H7 (cell line): ENCODE data around the gene TGFBR2. TPM values are rescaled to one million over a fixed set of nuclear protein-coding genes. Genes with fewer than 3 reads are reported as not detected.
A peak's percentile ranks its signal among the peaks of the same experiment; 100 is the strongest.

Experiments
- DNase-seq: peaks from one replicate; pipeline ENCODE4 v3.0.0; 2012
- H3K27me3 ChIP-seq: 2 replicates; pipeline ENCODE4 v1.6.0; 2011; ENCODE audit warnings: mild to moderate bottlenecking, low read length; ENCODE audit not compliant: control insufficient read depth, insufficient read depth
- H3K36me3 ChIP-seq: replicated peaks from 2 replicates; pipeline ENCODE4 v1.5.1; 2011; ENCODE audit warnings: low read length; ENCODE audit not compliant: control insufficient read depth, insufficient read depth
- H3K4me3 ChIP-seq: 2 replicates; pipeline ENCODE4 v1.5.1; 2011; ENCODE audit warnings: low read depth, mild to moderate bottlenecking, control low read depth, low read length, moderate library complexity; ENCODE audit not compliant: insufficient read depth
- total RNA-seq: library from RNA; depleted of rRNA; stranded (reverse); fragments of >200 nt; shearing (Covaris generic); gene quantifications from 2 replicates; pipeline ENCODE4 v1.2.3, GENCODE V29; 2014

TGFBR2 gene
- total RNA-seq, 1 experiment from 2014 or later: 4.3 TPM

GRCh38 chr3:30684356-30684755, 78.0 kb downstream of the TGFBR2 start:
- H3K27me3 ChIP-seq: no peaks in the 10 kb centered on the region
- no peak for DNase-seq
- H3K4me3 ChIP-seq: no peak overlapping the region
- H3K36me3 ChIP-seq: peaks cover 8% of the 10 kb centered on the region

- Histone ChIP-seq H3K4me3 (no peak overlapping the region), H3K27me3 (no peaks in the 10 kb centered on the region), H3K36me3 (peaks cover 8% of the 10 kb centered on the region)
- DNase-seq: no peak
These were observed 78.9 kb downstream of the TGFBR2 start for GRCh38 chr3:30685267-30685667.

- Histone ChIP-seq H3K36me3 (peaks cover 8% of the 10 kb centered on the region), H3K27me3 (no peaks in the 10 kb centered on the region), H3K4me3 (no peak overlapping the region)
- no peak for DNase-seq
These were observed 79.8 kb downstream of the TGFBR2 start for GRCh38 chr3:30686176-30686575.

GRCh38 chr3:30686799-30687198, 80.4 kb downstream of the TGFBR2 start:
- Histone ChIP-seq H3K27me3 (no peaks in the 10 kb centered on the region), H3K4me3 (no peak overlapping the region), H3K36me3 (peaks cover 11% of the 10 kb centered on the region)
- DNase-seq: no peak

GRCh38 chr3:30687930-30688570, 81.6 kb downstream of the TGFBR2 start:
- Histone ChIP-seq H3K27me3 (no peaks in the 10 kb centered on the region), H3K36me3 (peaks cover 13% of the 10 kb centered on the region), H3K4me3 (no peak overlapping the region)
- no peak for DNase-seq

- DNase-seq: no peak
- Histone ChIP-seq H3K27me3 (no peaks in the 10 kb centered on the region), H3K36me3 (peaks cover 13% of the 10 kb centered on the region)
These were observed 82.6 kb downstream of the TGFBR2 start for GRCh38 chr3:30688776-30689641.

GRCh38 chr3:30690199-30690598, 83.8 kb downstream of the TGFBR2 start:
- Histone ChIP-seq H3K4me3 (no peak overlapping the region), H3K27me3 (no peaks in the 10 kb centered on the region), H3K36me3 (peaks cover 13% of the 10 kb centered on the region)
- DNase-seq: no peak

More at GRCh38 chr3:30688776-30689641, 82.6 kb downstream of the TGFBR2 start:
- H3K4me3 ChIP-seq: no peak overlapping the region

- Histone ChIP-seq H3K4me3 (no peak overlapping the region), H3K27me3 (no peaks in the 10 kb centered on the region), H3K36me3 (peaks cover 13% of the 10 kb centered on the region)
- no peak for DNase-seq
These were observed 85.0 kb downstream of the TGFBR2 start for GRCh38 chr3:30691249-30691880.

GRCh38 chr3:30691944-30692343, 85.5 kb downstream of the TGFBR2 start:
- no peak overlapping the region for H3K4me3 ChIP-seq
- DNase-seq: no peak
- H3K36me3 ChIP-seq: peaks cover 13% of the 10 kb centered on the region
- H3K27me3 ChIP-seq: no peaks in the 10 kb centered on the region

- Histone ChIP-seq H3K36me3 (peaks cover 11% of the 10 kb centered on the region), H3K4me3 (no peak overlapping the region), H3K27me3 (no peaks in the 10 kb centered on the region)
- DNase-seq: no peak
These were observed 86.2 kb downstream of the TGFBR2 start for GRCh38 chr3:30692498-30693130.

GRCh38 chr3:30693470-30694120, 87.2 kb downstream of the TGFBR2 start:
- peaks cover 10% of the 10 kb centered on the region for H3K36me3 ChIP-seq
- no peaks in the 10 kb centered on the region for H3K27me3 ChIP-seq
- no peak overlapping the region for H3K4me3 ChIP-seq
- peak; percentile 52 for DNase-seq

GRCh38 chr3:30694148-30694547, 87.7 kb downstream of the TGFBR2 start:
- H3K27me3 ChIP-seq: no peaks in the 10 kb centered on the region
- no peak overlapping the region for H3K4me3 ChIP-seq
- DNase-seq: no peak
- peaks cover 7% of the 10 kb centered on the region for H3K36me3 ChIP-seq

- no peaks in the 10 kb centered on the region for H3K27me3 ChIP-seq
- no peak for DNase-seq
- no peak overlapping the region for H3K4me3 ChIP-seq
- H3K36me3 ChIP-seq: peaks cover 5% of the 10 kb centered on the region
These were observed 88.3 kb downstream of the TGFBR2 start for GRCh38 chr3:30694668-30695067.
